GM08714 (cell line): ENCODE measurements around the gene DHH.

Experiments
- H3K4me3 ChIP-seq: fragments of 200-500 bp; sonication (Bioruptor generic); 2 replicates; pipeline ENCODE4 v1.5.1; 2014; ENCODE audit warnings: mild to moderate bottlenecking, low read length, inconsistent platforms
- ZNF274 ChIP-seq: IDR thresholded peaks from 2 replicates; pipeline ENCODE4 v1.6.1; 2012; ENCODE audit warnings: mild to moderate bottlenecking, low read depth, low read length

DHH gene

DNA sequence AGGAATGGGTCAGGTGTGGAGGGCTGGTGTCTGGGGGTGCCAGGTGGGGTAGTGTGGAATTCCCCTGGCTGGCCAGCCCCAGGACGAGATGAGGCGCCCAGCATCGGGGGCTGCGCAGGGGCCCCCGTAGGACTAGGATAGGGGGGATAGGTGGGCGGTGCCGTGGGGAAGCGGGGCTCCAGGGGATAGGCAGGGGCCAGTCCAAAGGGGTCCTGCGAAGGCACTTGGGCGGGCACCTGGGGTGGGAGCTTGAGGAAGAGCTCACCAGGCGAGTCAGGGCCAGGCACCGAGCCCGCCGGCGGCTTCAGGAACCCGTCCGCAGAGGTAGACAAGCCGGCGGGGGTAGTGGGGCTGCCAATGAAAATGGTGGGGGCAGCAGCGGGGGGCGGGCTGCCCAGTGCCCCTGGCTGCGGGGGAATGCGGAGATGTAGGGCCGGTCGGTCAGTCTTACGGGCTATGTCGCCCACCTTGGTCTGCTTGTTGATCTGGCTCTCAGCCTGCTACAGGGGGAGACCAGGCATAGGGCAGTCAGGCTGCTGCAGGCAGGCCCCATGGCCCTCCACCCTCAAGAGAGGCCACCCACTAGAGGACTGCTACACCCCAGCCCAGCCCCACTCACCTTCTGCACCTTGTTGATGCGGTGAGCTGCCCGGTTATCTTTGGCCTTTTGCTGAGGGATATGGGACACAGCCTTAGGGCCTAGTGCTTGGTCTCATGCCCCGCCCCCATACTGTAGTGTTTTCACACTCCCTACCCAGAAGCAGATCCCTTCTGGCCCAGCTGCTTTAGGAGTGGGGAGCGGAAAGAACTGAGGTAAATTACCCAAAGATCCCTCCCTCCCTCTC is 53.3 kb downstream of the DHH start:
- H3K4me3 ChIP-seq, result no peak overlapping the region
- no peak for TF ChIP-seq ZNF274

DNA sequence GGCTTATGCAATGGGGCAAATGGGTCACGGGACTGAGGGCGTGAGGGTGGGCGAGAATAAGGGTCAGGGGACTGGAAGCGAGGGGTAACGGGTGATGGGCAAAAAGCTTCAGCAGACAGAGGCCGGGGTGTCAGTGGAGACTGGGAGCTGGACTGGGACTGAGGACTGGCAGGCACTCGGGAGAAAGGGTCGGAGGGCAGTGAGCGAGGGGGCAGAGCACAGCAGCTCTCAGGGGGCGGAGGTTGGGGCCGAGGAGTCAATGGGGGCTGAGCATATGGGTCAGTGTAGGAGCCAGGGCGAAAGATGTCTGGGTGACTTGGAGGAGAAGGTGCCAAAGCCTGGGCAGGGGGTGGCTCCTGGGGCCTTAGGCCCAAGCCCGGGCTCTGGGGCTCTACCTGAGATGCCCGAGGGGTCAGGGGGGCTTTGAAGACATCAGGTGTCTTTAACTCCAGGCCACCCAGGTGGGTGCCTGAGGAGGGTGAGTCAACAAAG is 54.2 kb downstream of the DHH start:
- no peak for TF ChIP-seq ZNF274
- H3K4me3 ChIP-seq, result no peak overlapping the region

DNA sequence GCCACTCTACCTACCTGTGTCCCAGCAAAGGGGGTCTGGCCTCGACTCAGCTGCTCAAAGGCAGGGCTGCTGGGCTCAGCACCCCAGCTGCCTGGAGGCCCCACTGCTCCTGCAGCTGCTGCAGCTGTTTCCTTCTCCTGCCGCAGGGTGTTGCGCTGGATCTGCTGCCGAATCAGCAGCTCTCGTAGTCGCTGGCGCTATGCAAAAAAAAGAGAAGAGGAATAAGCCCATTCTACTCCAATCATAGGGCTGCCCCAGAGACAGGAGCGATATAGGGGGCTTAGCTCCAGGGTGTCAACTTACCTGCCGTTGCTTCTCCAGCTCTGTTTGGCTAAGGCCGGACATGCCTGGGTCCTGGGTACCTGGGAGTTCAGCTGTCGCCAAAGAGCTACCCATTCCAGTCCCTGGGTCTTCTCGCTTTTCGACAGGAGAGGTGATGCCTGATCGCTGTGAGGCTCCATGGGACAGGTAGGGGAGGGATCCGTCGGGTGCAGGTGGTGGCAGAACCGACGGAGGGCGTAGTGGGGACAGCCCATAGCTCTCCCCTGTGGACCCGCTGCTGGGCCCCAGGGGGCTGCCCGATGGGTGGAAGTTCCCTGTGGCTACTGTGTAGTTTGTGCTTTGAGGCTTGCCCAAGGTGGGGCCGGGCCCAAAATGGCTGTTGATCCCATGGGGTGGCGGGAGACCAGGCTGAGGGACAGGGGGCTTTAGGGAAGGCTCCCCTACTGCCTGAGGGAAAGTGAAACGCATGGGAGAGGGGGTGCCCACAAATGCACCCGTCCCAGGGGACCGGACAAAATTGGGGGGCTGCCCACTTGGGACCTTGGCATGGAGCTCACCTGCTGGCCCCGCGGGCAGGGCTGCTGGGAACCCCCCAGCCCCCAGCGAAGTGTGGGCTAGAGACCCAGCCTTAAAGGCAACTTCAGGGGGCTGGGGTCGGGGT is 54.9 kb downstream of the DHH start:
- TF ChIP-seq ZNF274, result no peak
- H3K4me3 ChIP-seq, result no peak overlapping the region

DNA sequence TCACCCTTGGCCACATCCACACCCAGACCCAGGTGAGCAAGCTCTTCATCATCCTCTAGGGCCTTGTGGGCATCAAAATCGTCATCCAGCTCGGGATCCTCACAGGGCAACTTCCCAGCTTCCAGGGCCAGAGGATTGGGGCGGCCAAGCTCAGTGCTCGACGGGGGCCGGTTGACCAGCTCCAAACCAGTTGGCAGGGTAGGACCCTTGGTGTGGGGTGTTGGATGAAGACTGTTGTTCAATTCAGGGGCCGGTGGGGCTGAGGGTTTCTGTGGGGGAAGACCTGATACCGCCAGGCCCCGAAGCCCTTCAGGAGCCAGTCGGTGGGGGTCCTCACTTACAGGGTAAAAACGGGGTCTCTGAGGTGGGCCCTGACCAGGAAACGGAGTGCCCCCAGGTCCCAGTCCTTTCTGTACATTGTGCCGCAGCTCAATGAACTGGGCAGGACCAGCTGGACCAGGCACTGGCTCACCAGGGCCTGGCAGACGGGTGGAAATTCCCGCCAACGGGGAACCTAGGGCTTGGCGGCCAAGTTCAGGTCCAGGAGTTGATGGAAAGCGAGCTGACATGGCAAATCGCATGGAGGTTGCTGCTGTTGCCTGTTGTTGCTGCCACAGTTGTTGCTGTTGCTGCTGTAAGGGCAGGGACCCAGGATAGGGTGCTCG is 56.2 kb downstream of the DHH start:
- no peak overlapping the region for H3K4me3 ChIP-seq
- TF ChIP-seq ZNF274, result no peak

DNA sequence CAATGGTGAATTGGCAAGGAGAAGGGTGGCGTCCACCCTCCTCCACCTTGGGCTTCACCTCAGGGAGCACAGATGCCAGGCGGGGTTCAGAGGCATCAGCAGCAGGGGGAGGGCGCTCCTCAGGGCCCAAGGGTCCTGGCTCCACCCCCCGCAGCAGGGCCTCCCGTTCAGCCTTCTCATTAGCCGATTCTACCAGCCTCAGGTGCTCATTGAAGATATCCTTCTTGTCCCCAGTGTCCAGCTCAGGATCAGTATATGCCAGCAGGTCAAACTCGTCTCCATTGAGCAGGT is 56.7 kb downstream of the DHH start:
- H3K4me3 ChIP-seq, result no peak overlapping the region
- no peak for TF ChIP-seq ZNF274

DNA sequence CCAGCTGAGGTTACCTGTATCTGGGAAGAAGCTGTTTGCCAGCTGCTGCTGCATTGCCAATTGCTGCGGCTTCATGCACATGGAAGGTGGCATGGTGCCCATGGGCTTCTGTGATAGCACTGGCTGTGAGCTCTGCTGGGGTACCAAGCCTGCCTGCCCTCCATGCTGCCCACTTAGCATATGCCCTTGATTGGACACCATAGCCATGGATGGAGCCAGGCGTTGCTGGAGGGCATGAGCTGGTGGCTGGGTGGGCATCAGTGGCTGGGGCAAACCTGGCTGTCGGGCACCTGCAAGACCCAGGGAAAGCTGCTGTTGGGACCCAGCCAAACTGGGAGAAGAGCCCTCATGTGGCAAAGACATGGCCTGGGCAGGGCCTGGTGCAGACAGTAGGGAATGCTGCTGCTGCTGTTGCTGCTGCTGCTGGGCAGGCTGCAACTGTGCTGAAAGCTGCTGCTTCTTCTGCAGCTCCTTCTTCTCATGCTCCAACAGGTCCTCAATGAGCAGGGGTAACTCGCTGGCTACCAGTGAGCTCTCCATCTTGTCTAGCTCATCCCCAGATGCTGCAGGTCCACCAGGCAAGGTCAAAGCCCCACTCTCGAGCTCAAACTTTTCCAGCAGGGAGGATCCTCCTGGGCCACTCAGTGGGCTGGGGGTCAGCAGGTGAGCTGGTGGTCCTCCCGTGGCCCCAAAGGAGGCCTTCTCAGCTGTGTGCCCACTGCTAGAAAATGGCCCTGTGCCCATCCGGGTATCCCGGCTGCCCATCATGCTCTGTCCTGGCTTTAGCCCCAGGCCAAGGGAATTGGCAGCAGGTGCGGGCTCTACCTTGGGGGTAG is 57.3 kb downstream of the DHH start:
- TF ChIP-seq ZNF274, result no peak
- H3K4me3 ChIP-seq, result no peak overlapping the region
